Loucy (cell line): ENCODE results near the gene ACADVL.
"Not testable (repeated sequence)": the region's sequence is repeated elsewhere in the genome, so short reads cannot be mapped to it uniquely, and the experiment has no call there.

Experiments
- H2AFZ ChIP-seq: fragments of 200-600 bp; sonication (generic); 2 replicates; pipeline ENCODE4 v1.6.0; 2016; ENCODE audit warnings: antibody characterized with exemption, mild to moderate bottlenecking, low read length, moderate library complexity
- H3F3A ChIP-seq: fragments of 200-600 bp; 2 replicates; pipeline ENCODE4 v1.6.0; 2016; ENCODE audit warnings: antibody characterized with exemption, low read depth, mild to moderate bottlenecking
- H3K27me3 ChIP-seq: fragments of 200-600 bp; sonication (generic); 2 replicates; pipeline ENCODE4 v1.6.1; 2014; ENCODE audit warnings: low read length, mild to moderate bottlenecking; ENCODE audit not compliant: insufficient read depth, poor library complexity, severe bottlenecking
- H3K36me3 ChIP-seq: fragments of 200-600 bp; sonication (generic); 2 replicates; pipeline ENCODE4 v1.6.1; 2016; ENCODE audit warnings: low read length; ENCODE audit not compliant: insufficient read depth
- H3K4me1 ChIP-seq: fragments of 200-600 bp; sonication (generic); 2 replicates; pipeline ENCODE4 v1.5.1; 2014; ENCODE audit warnings: low read length, mild to moderate bottlenecking; ENCODE audit not compliant: insufficient read depth, poor library complexity, severe bottlenecking
- H3K4me2 ChIP-seq: fragments of 200-600 bp; sonication (generic); 2 replicates; pipeline ENCODE4 v1.6.0; 2014; ENCODE audit warnings: antibody characterized with exemption, low read length, low read depth, mild to moderate bottlenecking; ENCODE audit not compliant: poor library complexity, severe bottlenecking
- H3K4me3 ChIP-seq: fragments of 200-600 bp; sonication (generic); 2 replicates; pipeline ENCODE4 v1.5.1; 2014; ENCODE audit warnings: low read length, mild to moderate bottlenecking, mixed read lengths; ENCODE audit not compliant: poor library complexity, severe bottlenecking
- H3K79me2 ChIP-seq: fragments of 200-600 bp; sonication (generic); 2 replicates; pipeline ENCODE4 v1.6.1; 2014; ENCODE audit warnings: low read length; ENCODE audit not compliant: insufficient read depth
- H3K9ac ChIP-seq: fragments of 200-600 bp; sonication (generic); 2 replicates; pipeline ENCODE4 v1.6.0; 2014; ENCODE audit warnings: mild to moderate bottlenecking, low read depth, low read length, moderate library complexity; ENCODE audit not compliant: poor library complexity, severe bottlenecking
- H3K9me2 ChIP-seq: fragments of 200-600 bp; sonication (generic); replicated peaks from 2 replicates; pipeline ENCODE4 v1.6.1; 2016; ENCODE audit warnings: low read depth, low read length, mixed read lengths
- H3K9me3 ChIP-seq: fragments of 200-600 bp; sonication (generic); 2 replicates; pipeline ENCODE4 v1.6.1; 2014; ENCODE audit warnings: mild to moderate bottlenecking, antibody characterized with exemption, low read length, low read depth; ENCODE audit not compliant: insufficient read depth
- H4K20me1 ChIP-seq: fragments of 200-600 bp; sonication (generic); 2 replicates; pipeline ENCODE4 v1.6.0; 2014; ENCODE audit warnings: antibody characterized with exemption, low read length, mild to moderate bottlenecking; ENCODE audit not compliant: insufficient read depth, poor library complexity, severe bottlenecking
- EZH2phosphoT487 ChIP-seq: fragments of 200-600 bp; IDR thresholded peaks from 2 replicates; pipeline ENCODE4 v1.6.1; 2018; ENCODE audit warnings: antibody characterized with exemption, mild to moderate bottlenecking, moderate library complexity, borderline replicate concordance
- TF ChIP-seq, protein P1 (sequence below): fragments of 200-600 bp; sonication (generic); conservative IDR thresholded peaks from 2 replicates; pipeline ENCODE4 v1.5.1; 2014; ENCODE audit warnings: mild to moderate bottlenecking, antibody characterized with exemption, low read length

ACADVL gene

DNA sequence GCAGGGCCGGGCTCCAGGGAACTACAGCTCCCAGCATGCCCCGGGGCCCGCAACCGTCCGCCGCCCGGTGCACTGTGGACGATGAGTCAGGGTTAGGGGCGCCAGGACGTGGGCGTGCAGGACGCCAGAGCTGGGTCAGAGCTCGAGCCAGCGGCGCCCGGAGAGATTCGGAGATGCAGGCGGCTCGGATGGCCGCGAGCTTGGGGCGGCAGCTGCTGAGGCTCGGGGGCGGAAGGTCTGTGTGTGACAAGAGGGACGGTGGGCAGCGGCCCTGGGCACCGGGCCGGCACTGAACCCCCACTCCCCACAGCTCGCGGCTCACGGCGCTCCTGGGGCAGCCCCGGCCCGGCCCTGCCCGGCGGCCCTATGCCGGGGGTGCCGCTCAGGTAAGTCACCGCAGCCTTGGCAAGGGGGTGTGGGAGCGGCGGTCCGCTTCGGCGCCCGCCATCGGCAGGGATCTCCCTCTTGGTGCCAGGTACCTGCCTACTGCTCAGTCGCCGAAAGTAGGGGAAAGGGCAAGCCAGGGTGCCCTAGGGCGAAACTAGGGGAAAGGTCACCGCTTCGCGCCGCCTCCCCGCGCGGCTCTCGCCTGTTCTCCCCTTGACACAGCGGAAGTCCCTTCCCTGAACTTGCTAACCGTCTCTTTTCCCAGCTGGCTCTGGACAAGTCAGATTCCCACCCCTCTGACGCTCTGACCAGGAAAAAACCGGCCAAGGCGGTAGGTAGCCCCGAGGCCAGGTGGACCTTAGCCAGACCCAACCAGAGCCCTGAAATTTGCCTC, at the start of gene ACADVL, which contains the start of gene DLG4:
Gene ACADVL (plus strand): TSS at position 127 of the 781 bp plus-strand sequence. CDS start 47 bp downstream, at position 174.
Gene DLG4 (minus strand): TSS at position 25 of the 781 bp plus-strand sequence.
- H3K4me1 ChIP-seq, result peaks cover 44% of the 10 kb centered on the region
- H3F3A ChIP-seq, result no peaks in the 10 kb centered on the region
- no peak for TF ChIP-seq EZH2phosphoT487
- TF ChIP-seq, protein P1, sequence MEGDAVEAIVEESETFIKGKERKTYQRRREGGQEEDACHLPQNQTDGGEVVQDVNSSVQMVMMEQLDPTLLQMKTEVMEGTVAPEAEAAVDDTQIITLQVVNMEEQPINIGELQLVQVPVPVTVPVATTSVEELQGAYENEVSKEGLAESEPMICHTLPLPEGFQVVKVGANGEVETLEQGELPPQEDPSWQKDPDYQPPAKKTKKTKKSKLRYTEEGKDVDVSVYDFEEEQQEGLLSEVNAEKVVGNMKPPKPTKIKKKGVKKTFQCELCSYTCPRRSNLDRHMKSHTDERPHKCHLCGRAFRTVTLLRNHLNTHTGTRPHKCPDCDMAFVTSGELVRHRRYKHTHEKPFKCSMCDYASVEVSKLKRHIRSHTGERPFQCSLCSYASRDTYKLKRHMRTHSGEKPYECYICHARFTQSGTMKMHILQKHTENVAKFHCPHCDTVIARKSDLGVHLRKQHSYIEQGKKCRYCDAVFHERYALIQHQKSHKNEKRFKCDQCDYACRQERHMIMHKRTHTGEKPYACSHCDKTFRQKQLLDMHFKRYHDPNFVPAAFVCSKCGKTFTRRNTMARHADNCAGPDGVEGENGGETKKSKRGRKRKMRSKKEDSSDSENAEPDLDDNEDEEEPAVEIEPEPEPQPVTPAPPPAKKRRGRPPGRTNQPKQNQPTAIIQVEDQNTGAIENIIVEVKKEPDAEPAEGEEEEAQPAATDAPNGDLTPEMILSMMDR, result no peak
- peaks cover 18% of the 10 kb centered on the region for H4K20me1 ChIP-seq
- peak within 1 kb of the TSS; percentile 94 for H2AFZ ChIP-seq
- no peaks in the 10 kb centered on the region for H3K27me3 ChIP-seq
- peaks cover 27% of the 10 kb centered on the region; the same call in 1 of the 2 replicates for H3K36me3 ChIP-seq
- H3K4me2 ChIP-seq, result peak within 1 kb of the TSS; percentile 98
- no peaks in the 10 kb centered on the region for H3K9me2 ChIP-seq
- H3K79me2 ChIP-seq, result peaks cover 28% of the 10 kb centered on the region; the same call in 1 of the 2 replicates
- peak within 1 kb of the TSS; percentile 86 for H3K4me3 ChIP-seq
- H3K9ac ChIP-seq, result peak within 1 kb of the TSS; percentile 85
- no peaks in the 10 kb centered on the region for H3K9me3 ChIP-seq

- not testable (repeated sequence) for H3K9me2 ChIP-seq, H3K4me3 ChIP-seq, H2AFZ ChIP-seq, H3K4me2 ChIP-seq, H3K27me3 ChIP-seq, H3F3A ChIP-seq, H3K79me2 ChIP-seq, H3K4me1 ChIP-seq, H3K9ac ChIP-seq, H4K20me1 ChIP-seq, H3K36me3 ChIP-seq, H3K9me3 ChIP-seq
Measured at GRCh38 chr17:7172522-7173191, 47.1 kb upstream of the ACADVL start.

DNA sequence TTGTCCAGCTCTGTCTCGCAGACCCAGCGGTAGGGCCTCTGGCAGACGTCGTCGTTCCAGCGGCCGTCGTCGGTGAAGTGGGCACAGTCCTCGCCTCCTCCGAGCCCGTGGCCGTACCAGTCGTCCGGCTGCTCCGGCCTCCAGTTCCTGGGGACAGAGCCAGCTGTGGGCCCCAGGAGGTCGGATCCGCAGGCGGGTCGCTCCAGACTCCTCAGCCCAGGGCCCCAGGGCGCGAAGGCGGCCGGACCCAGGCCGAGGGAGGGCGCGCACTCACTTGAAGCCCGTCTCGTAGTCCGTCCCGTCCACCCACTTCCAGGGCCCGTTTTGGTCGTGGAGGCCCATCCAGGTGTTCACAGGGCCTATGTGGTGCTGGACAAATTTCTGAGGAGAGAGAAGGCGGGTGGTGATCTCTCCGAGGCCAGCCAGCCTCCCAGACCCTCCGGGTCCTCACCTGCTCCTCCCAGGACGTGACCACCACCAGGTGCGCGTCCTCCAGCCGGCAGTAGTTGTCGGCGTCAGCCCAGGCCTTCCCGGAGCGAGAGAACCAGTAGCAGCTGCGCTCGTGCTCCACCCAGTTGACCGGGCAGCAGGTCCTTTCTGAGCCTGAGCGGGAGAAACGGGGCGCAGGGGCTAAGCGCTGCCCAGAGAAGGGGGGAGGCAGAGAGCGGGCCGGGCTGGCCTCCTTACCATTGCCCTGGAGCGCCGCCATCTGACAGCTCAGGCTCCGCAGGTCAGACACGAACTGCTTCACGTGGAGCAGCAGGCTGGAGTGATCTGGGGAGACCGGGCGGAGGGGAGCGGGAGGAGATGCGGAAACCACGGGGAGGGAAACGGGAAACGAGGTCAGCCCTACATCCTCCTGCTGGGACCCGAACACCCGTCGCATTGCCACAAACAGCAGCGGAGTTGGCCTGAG, 45.8 kb upstream of the ACADVL start:
- Histone ChIP-seq H3K9me2 (no peaks in the 10 kb centered on the region), H3K9me3 (no peaks in the 10 kb centered on the region), H3K27me3 (no peaks in the 10 kb centered on the region), H3K4me1 (peaks cover 12% of the 10 kb centered on the region), H3K4me3 (no peak overlapping the region), H3K36me3 (no peaks in the 10 kb centered on the region), H3K9ac (no peak overlapping the region), H3K4me2 (no peak overlapping the region), H3F3A (no peaks in the 10 kb centered on the region), H4K20me1 (no peaks in the 10 kb centered on the region), H2AFZ (no peak overlapping the region), H3K79me2 (no peaks in the 10 kb centered on the region)
- no peak for TF ChIP-seq EZH2phosphoT487
- TF ChIP-seq, protein P1, result no peak
